Esophagus squamous epithelium (tissue), 4 donors: ENCODE results near the gene OR2A7.
"Not testable (repeated sequence)": the region's sequence is repeated elsewhere in the genome, so short reads cannot be mapped to it uniquely, and the experiment has no call there.

Experiments used
- POLR2A ChIP-seq, 4 donors: fragments of 450-650 bp; IDR thresholded peaks; one replicate each; pipeline ENCODE4 v1.6.1; 2017; ENCODE audit warnings: antibody characterized with exemption in 4 of 4, mild to moderate bottlenecking in 4 of 4, moderate library complexity in 3 of 4
- TF ChIP-seq, protein P1 (sequence below), 6 experiments: fragments of 450-650 bp in 4 of 6; fragments of 200-600 bp in 2 of 6; sonication (generic) in 2 of 6; IDR thresholded peaks; one replicate each; pipeline ENCODE4 v1.5.1; 2016 to 2019; ENCODE audit warnings: antibody characterized with exemption in 6 of 6, mild to moderate bottlenecking in 4 of 6, moderate library complexity in 4 of 6

DNA sequence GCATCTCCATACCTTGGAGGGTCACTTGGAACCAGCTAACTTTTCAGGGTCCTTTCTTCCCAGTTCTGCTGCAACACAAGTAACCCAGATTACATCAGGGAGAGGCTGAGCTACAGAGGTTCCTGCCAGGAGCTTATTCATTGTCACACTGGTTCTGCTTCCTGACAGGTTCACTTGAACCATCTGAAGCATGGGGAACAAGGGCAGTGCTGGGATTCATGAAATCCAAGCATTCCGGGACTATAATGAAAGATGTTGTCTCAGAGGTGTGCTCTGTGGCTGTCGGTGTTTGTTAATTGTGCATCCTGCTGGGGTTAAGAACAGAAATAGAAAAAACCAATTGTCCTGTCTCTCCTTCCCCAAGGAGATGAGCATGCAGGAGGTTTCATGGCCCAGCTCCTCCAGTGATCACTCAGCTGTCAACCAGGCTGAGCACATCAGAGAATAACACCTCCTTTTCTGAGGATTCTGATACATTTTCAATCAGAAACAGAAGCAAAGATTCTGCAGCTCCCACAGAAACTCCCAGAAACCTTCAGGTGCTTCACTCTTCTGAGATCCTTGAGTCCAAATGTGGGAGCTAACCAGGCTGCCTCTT, 47.4 kb upstream of the OR2A7 start, which contains the start of gene OR2A1:
- TF ChIP-seq POLR2A (IDR thresholded peaks at IDR 0.05), result not testable (repeated sequence)
- TF ChIP-seq, protein P1, sequence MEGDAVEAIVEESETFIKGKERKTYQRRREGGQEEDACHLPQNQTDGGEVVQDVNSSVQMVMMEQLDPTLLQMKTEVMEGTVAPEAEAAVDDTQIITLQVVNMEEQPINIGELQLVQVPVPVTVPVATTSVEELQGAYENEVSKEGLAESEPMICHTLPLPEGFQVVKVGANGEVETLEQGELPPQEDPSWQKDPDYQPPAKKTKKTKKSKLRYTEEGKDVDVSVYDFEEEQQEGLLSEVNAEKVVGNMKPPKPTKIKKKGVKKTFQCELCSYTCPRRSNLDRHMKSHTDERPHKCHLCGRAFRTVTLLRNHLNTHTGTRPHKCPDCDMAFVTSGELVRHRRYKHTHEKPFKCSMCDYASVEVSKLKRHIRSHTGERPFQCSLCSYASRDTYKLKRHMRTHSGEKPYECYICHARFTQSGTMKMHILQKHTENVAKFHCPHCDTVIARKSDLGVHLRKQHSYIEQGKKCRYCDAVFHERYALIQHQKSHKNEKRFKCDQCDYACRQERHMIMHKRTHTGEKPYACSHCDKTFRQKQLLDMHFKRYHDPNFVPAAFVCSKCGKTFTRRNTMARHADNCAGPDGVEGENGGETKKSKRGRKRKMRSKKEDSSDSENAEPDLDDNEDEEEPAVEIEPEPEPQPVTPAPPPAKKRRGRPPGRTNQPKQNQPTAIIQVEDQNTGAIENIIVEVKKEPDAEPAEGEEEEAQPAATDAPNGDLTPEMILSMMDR (IDR thresholded peaks at IDR 0.05), result not testable (repeated sequence)
